Karpas-422 (cell line): ENCODE results near the gene POLR2J2. TPM values are rescaled to one million over a fixed set of nuclear protein-coding genes. Genes with fewer than 3 reads are reported as not detected.
"Not testable (repeated sequence)": the region's sequence is repeated elsewhere in the genome, so short reads cannot be mapped to it uniquely, and the experiment has no call there.

Source experiments
- DNase-seq: peaks from one replicate; pipeline ENCODE4 v3.0.0-alpha.2; 2015
- H2AFZ ChIP-seq: fragments of 200-600 bp; sonication (generic); 2 replicates; pipeline ENCODE4 v1.6.1; 2014; ENCODE audit warnings: antibody characterized with exemption, low read length, mixed read lengths
- H3K27ac ChIP-seq: fragments of 200-600 bp; sonication (generic); 2 replicates; pipeline ENCODE4 v1.5.1; 2014; ENCODE audit warnings: mild to moderate bottlenecking, low read length, moderate library complexity
- H3K27me3 ChIP-seq: fragments of 200-600 bp; sonication (generic); 2 replicates; pipeline ENCODE4 v1.6.1; 2014; ENCODE audit warnings: low read length, mixed read lengths
- H3K36me3 ChIP-seq: fragments of 200-600 bp; sonication (generic); 2 replicates; pipeline ENCODE4 v1.6.1; 2014; ENCODE audit warnings: low read length, mixed read lengths; ENCODE audit not compliant: insufficient read depth
- H3K4me1 ChIP-seq: fragments of 200-600 bp; sonication (generic); 2 replicates; pipeline ENCODE4 v1.6.1; 2014; ENCODE audit warnings: mild to moderate bottlenecking, low read length, mixed read lengths
- H3K4me2 ChIP-seq: fragments of 200-600 bp; sonication (generic); 2 replicates; pipeline ENCODE4 v1.6.1; 2014; ENCODE audit warnings: low read length, low read depth, mild to moderate bottlenecking; ENCODE audit not compliant: poor library complexity, severe bottlenecking
- H3K4me3 ChIP-seq: fragments of 200-600 bp; sonication (generic); 2 replicates; pipeline ENCODE4 v1.5.1; 2014; ENCODE audit warnings: mild to moderate bottlenecking, antibody characterized with exemption, low read length, mixed read lengths
- H3K79me2 ChIP-seq: fragments of 200-600 bp; sonication (generic); 2 replicates; pipeline ENCODE4 v1.6.1; 2014; ENCODE audit warnings: mild to moderate bottlenecking, low read length, mixed read lengths
- H3K9ac ChIP-seq: fragments of 200-600 bp; sonication (generic); 2 replicates; pipeline ENCODE4 v1.6.0; 2014; ENCODE audit warnings: low read length
- H3K9me2 ChIP-seq: fragments of 200-600 bp; sonication (generic), shearing (Covaris generic); replicated peaks from 2 replicates; pipeline ENCODE4 v1.6.0; 2014; ENCODE audit warnings: mild to moderate bottlenecking, low read length, moderate library complexity; ENCODE audit not compliant: insufficient read depth
- H3K9me3 ChIP-seq: fragments of 300-700, 200-600 bp; sonication (generic); 2 replicates; pipeline ENCODE4 v1.6.1; 2014; ENCODE audit warnings: low read length, mixed read lengths
- H4K20me1 ChIP-seq: fragments of 200-600 bp; sonication (generic); 2 replicates; pipeline ENCODE4 v1.6.1; 2014; ENCODE audit warnings: mild to moderate bottlenecking, antibody characterized with exemption, low read length, low read depth; ENCODE audit not compliant: insufficient read depth
- total RNA-seq: library from RNA; depleted of rRNA; stranded (reverse); fragments of >200 nt; shearing (Covaris generic); gene quantifications from 2 replicates; pipeline ENCODE4 v1.2.3, GENCODE V29; 2014; ENCODE audit warnings: low replicate concordance

The POLR2J2 gene
- total RNA-seq, 1 experiment from 2014 or later = 14.7 TPM

- not testable (repeated sequence) for H3K4me3 ChIP-seq, H3K9ac ChIP-seq, H3K27me3 ChIP-seq, H3K4me2 ChIP-seq, H3K36me3 ChIP-seq, H3K9me2 ChIP-seq, H4K20me1 ChIP-seq, DNase-seq, H3K9me3 ChIP-seq, H3K4me1 ChIP-seq, H3K27ac ChIP-seq, H3K79me2 ChIP-seq, H2AFZ ChIP-seq
These were observed 26.4 kb upstream of the POLR2J2 start for GRCh38 chr7:102697642-102698512.

- H3K9ac ChIP-seq, H2AFZ ChIP-seq, DNase-seq, H3K9me3 ChIP-seq, H3K4me3 ChIP-seq, H3K36me3 ChIP-seq, H3K4me1 ChIP-seq, H4K20me1 ChIP-seq, H3K27ac ChIP-seq, H3K9me2 ChIP-seq, H3K4me2 ChIP-seq, H3K79me2 ChIP-seq, H3K27me3 ChIP-seq: not testable (repeated sequence)
These were observed 24.5 kb upstream of the POLR2J2 start for GRCh38 chr7:102696009-102696408.

GRCh38 chr7:102695033-102695552 is 23.6 kb upstream of the POLR2J2 start:
- H3K79me2 ChIP-seq, H3K4me3 ChIP-seq, H3K36me3 ChIP-seq, H3K4me1 ChIP-seq, DNase-seq, H3K9me2 ChIP-seq, H3K9ac ChIP-seq, H3K4me2 ChIP-seq, H4K20me1 ChIP-seq, H3K9me3 ChIP-seq, H3K27ac ChIP-seq, H3K27me3 ChIP-seq, H2AFZ ChIP-seq: not testable (repeated sequence)

- not testable (repeated sequence) for H4K20me1 ChIP-seq, H3K36me3 ChIP-seq, DNase-seq, H3K79me2 ChIP-seq, H3K9me3 ChIP-seq, H3K9ac ChIP-seq, H3K4me2 ChIP-seq, H3K27me3 ChIP-seq, H3K4me1 ChIP-seq, H3K9me2 ChIP-seq, H3K27ac ChIP-seq, H3K4me3 ChIP-seq, H2AFZ ChIP-seq
These were observed 22.5 kb upstream of the POLR2J2 start for GRCh38 chr7:102694008-102694407.

DNA sequence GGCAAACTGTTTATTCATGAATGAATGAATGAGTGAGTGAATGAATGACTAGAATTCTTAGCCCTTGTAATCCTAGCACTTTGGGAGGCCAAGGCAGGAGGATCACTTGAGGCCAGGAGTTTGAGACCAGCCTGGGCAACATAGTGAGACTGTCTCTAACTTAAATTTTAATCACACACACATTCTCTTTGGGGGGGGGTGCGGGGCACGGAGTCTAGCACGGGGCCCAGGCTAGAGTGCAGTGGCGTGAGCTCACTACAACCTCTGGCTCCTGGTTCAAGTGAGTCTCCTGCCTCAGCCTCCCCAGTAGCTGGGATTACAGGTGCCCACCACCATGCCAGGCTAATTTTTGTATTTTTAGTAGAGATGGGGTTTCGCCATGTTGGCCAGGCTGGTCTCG is 19.1 kb upstream of the POLR2J2 start:
- H3K4me2 ChIP-seq, DNase-seq, H3K9me2 ChIP-seq: not testable (repeated sequence)

DNA sequence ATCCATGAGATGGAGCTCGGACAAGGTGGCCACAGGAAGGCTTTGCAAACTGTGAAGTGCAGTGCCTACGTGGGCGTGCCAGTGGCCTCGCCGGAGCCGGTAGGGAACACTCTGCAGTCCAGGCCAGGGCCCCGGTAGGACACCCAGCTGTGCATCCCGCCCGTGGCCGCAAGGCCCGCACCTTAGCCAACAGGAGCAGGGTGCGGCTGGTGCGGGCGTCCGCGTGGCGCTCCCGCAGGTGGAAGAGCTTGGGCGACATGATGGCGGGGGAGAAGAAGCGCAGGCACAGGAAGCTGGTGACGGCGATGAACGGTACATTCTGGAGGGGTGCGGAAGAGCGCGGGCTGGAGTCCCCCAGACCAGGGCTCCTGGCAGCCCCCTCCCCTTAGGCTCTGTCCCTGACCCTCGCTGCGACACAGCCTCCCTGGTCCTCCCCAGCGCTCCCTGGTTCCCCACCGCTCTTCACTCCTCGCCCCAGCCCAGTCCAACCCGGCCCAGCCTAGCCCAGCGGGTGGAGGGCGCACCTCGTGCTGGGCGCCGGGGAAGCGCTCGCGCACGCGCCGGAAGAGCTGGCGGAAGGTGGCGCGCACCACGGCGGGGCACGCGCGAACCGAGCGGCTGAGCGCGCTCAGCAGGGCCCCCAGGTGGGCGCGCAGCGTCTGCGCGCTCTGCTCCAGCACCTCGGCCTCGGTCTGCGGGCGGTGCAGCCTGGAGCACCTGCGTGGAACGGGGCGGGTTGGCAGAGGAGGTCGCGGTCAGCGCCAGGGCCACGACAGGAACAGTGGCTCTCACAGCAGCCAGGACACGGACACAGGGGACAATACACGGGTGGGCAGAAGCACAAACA is 18.2 kb upstream of the POLR2J2 start:
- H3K9me2 ChIP-seq, DNase-seq, H3K4me1 ChIP-seq, H3K36me3 ChIP-seq, H3K4me3 ChIP-seq, H3K9ac ChIP-seq, H3K27ac ChIP-seq, H3K9me3 ChIP-seq, H3K27me3 ChIP-seq, H3K4me2 ChIP-seq, H4K20me1 ChIP-seq, H3K79me2 ChIP-seq, H2AFZ ChIP-seq: not testable (repeated sequence)

More for the DNA sequence above, 19.1 kb upstream of the POLR2J2 start:
- not testable (repeated sequence) for H3K27me3 ChIP-seq, H3K79me2 ChIP-seq, H3K27ac ChIP-seq, H3K36me3 ChIP-seq, H3K9me3 ChIP-seq, H2AFZ ChIP-seq, H3K9ac ChIP-seq, H3K4me1 ChIP-seq, H3K4me3 ChIP-seq, H4K20me1 ChIP-seq

DNA sequence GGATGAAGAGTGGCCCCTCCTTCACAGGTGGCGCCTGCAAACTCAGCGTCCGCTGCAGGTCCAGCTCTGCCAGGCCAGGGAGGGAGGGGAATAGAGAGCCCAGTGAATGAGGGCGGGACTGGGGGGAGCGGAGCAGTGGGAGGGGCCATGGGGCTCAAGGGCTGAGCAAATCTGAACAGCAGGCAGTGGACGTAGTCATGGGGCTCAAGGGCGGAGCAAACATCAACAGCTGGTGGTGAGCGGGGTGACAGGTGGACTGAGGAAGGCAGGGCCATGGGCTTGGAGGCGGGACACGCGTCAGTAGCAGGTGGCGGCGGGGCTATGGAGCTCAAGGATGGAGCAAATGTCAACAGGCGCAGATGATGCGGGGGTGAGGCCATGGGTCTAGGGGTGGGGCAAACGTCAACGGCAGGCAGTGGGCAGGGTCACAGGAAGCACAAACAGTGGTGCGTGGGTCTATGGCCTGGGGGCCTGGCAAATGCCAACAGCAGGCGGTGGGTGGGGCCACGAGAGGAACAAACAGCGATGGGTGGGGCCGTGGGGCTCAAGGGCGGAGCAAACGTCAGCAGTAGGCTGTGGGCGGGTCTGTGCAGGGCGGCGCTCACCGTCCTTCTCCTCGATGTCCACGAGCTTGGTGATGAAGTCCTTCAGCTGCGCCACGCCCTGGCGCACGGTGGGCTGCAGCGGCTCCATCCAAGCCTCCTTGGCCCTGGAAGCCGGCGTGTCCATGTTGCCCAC is 17.0 kb upstream of the POLR2J2 start:
- H3K4me1 ChIP-seq, DNase-seq, H3K4me3 ChIP-seq, H3K4me2 ChIP-seq, H3K9ac ChIP-seq, H3K9me2 ChIP-seq, H2AFZ ChIP-seq, H3K79me2 ChIP-seq, H3K36me3 ChIP-seq, H3K27me3 ChIP-seq, H4K20me1 ChIP-seq, H3K9me3 ChIP-seq, H3K27ac ChIP-seq: not testable (repeated sequence)

- H3K4me1 ChIP-seq, H3K9ac ChIP-seq, DNase-seq, H3K4me3 ChIP-seq, H3K9me3 ChIP-seq, H3K36me3 ChIP-seq, H4K20me1 ChIP-seq, H3K9me2 ChIP-seq, H3K4me2 ChIP-seq, H3K27me3 ChIP-seq, H3K27ac ChIP-seq, H2AFZ ChIP-seq, H3K79me2 ChIP-seq: not testable (repeated sequence)
These were observed 11.1 kb upstream of the POLR2J2 start for GRCh38 chr7:102682560-102682959.
